Stimulated activated CD4-positive, alpha-beta T cell treated with anti-CD3 and anti-CD28 coated beads, Interleukin-15, amount 100 ng/mL, for 48 hours (primary cell): ENCODE data around the gene PMM2.
"Not testable (repeated sequence)": the region's sequence is repeated elsewhere in the genome, so short reads cannot be mapped to it uniquely, and the experiment has no call there.

ENCODE experiments used
- DNase-seq, 2 donors: peaks; one replicate each; pipeline ENCODE4 v3.0.0-alpha.2; 2020; ENCODE audit warnings: low read depth in 2 of 2

PMM2 gene

GRCh38 chr16:8866884-8867215 lies 69.2 kb downstream of the PMM2 start:
- DNase-seq: no peak

- DNase-seq: no peak
These were observed 69.7 kb downstream of the PMM2 start for GRCh38 chr16:8867216-8867931.

GRCh38 chr16:8867932-8868415 lies 70.3 kb downstream of the PMM2 start:
- no peak for DNase-seq

- DNase-seq: peak; percentile 72 to 86
These were observed 71.0 kb downstream of the PMM2 start, which contains the start of gene CARHSP1 for GRCh38 chr16:8868416-8869211. CARHSP1 (minus strand) TSS chr16:8869006; CDS start chr16:8859328, 9,678 bp downstream.

GRCh38 chr16:8869212-8869987 lies 71.8 kb downstream of the PMM2 start:
- no peak for DNase-seq

DNA sequence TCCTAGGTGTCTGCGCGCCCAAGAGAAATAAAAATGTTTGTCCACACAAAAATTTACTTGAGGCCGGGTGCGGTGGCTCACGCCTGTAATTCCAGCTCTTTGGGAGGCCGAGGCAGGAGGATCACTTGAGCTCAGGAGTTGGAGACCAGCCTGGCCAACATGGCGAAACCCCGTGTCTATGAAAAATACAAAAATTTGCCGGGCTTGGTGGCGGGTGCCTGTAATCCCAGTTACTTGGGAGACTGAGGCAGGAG lies 72.3 kb downstream of the PMM2 start:
- DNase-seq: not testable (repeated sequence)

GRCh38 chr16:8872071-8872470 lies 74.4 kb downstream of the PMM2 start:
- DNase-seq: no peak

- DNase-seq: no peak
These were observed 75.6 kb downstream of the PMM2 start for GRCh38 chr16:8872967-8873865.

- not testable (repeated sequence) for DNase-seq
These were observed 76.2 kb downstream of the PMM2 start for GRCh38 chr16:8873866-8874195.

DNA sequence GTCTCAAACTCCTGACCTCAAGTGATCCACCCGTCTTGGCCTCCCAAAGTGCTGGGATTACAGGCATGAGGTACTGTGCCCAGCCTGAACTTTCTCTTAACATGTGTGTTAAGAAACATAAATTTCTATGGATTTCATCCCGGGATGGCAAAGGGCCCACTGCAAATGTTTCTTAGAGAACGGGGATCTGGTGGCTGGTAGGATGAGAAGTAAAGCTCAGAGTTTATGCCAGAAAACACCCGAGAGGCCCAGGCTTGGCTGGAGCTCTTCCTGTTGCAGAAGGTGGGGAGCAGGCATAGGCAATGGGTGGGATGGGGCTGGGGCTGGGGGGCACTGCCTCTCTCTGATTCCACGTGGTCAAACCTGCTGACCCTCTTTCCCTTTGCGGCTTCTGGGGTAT lies 76.7 kb downstream of the PMM2 start:
- no peak for DNase-seq

GRCh38 chr16:8875317-8875716 lies 77.7 kb downstream of the PMM2 start:
- DNase-seq: not testable (repeated sequence)

DNA sequence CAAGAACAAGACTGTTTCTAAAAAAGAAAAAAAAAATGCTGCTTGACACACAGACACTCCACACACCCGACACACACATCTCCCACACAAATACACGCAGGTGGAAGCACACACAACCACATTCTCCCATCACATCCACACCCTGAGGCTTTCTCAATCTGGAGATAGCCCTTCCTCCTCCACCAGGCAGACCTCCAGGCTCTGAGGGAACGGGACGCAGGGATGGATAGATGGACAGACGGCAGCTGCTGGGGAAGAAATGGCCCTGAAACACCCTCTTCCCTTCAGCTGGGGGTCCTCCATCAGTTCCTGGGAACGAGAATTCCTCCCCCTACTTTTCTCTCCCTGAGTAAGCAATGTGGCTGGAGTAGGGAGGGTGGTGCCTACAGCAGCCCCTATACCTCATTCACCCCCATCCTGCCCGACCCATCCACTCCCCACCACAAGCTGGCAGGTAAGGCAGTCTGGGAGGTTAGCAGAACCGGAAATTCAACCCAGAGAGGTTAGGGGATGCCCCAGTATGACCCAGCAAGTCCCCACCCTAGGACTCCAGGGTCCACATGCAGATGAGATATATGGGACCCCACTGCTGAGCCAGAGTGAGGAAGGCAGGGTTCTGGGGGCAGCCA lies 80.4 kb downstream of the PMM2 start:
- DNase-seq: no peak

DNA sequence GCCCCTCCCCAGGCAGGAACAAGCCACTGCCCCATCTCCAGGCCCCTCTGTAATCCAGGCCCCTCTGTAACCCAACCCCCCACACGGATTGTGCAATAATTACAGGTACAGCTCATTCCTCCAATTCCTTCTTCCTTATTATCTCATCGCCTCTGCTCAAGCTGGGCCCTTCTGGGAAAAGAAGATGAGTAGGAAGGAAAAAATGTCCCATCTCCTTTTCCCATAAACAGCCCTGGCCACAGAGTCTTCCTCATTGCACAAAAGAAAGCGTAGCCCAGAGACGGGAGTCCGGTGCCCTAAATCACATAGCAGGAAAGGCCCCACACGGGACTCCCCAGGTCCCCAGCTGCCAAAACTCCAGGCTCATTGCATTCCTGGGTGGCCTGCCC lies 80.9 kb downstream of the PMM2 start:
- no peak for DNase-seq

GRCh38 chr16:8880839-8881510 lies 83.3 kb downstream of the PMM2 start:
- no peak for DNase-seq

GRCh38 chr16:8882041-8882617 lies 84.5 kb downstream of the PMM2 start, which contains the start of gene LITAFD:
LITAFD (plus strand) TSS chr16:8882351; CDS start chr16:8884356, 2,005 bp downstream.
- no peak for DNase-seq

DNA sequence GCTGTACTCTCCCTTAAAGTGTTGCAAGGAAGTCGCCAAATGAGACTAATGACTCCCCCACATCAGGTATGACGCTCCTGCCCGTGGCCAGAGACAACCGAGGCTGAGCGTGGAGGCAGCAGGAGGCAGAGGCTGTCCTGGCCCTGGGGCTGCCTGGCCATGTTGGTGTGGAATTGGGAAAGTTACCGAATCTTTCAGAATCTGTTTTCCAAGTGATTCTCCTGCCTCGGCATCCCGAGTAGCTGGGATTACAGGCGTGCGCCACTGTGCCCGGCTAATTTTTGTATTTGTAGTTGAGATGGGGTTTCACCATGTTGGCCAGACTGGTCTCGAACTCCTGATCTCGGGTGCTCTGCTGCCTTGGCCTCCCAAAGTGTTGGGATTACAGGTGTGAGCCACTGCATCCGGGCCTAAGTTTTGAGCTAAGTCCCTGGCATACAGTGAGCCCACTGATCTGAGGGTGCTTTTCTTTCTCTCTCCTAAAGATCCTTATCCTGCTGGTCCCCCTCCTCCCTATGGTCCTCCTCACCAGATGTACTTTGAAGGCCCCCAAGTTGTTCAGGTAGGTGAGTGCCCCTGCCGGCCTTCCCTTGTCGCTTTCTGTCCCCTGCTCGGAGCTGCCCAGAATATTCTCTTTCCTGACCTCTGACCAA lies 85.2 kb downstream of the PMM2 start:
- no peak for DNase-seq

- no peak for DNase-seq
These were observed 88.3 kb downstream of the PMM2 start for GRCh38 chr16:8885674-8886592.

DNA sequence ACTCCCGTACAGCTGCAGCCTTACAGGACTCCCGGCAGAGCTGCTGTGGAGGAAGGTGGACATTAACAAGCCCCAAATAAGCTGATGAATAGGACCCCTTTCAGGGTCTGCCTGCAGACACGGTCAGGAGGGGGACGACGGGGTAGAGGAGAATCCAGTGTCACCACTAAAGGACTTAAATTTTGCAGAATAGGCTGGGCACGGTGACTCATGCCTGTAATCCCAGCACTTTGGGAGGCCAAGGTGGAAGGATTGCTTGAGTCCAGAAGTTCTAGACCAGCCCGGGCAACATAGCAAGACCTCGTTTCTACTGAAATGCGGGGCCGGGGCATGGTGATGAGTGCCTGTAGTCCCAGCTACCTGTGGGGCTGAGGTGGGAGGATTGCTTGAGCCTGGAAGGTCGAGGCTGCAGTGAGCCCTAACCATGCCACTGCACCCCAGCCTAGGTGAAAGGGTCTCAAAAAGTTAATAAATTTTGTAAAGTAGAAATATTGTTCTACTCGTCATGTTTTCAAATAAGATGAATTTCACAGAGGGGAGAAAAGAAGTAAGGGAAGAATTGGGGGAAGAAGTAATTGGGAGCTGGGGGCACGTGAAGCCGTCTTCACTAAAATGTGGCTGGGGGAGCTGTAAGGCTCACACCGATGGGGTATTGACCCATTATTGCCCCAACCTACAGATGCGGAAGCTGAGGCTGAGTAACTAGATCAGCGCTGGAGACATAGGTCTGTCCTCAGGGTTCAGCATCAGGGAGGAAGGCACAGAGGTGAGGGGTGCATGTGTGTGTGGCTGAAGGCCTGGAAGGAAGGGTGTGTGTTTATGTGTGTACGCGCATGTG lies 89.2 kb downstream of the PMM2 start:
- DNase-seq: no peak
